ENCODE measurements around the gene CFAP68.

The CFAP68 gene

DNA sequence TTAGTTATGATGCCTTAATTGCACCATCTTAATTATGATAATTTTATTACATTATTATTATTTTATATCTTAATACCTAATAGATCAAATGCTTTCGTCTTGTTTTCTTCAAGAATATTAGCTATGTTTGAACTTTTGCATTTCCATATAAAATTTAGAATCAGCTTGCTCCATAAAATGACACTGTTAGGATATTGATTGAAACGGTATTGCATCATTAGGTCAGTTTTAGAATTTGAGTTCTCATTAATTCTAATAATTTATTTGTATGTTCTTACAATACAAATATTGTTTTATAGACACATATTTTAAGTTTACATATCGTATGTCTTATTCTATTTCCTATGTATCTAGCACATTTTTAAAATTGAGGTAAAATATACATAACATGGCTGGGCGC lies 6.7 kb downstream of the CFAP68 start:
- no peaks in the 10 kb centered on the region for H3K27me3 Mint-ChIP-seq (ENCODE audit: low read depth)
- no peaks in the 10 kb centered on the region for H3K9me3 Mint-ChIP-seq
- no peaks in the 10 kb centered on the region for H3K36me3 Mint-ChIP-seq (ENCODE audit: low read depth)
- no peaks in the 10 kb centered on the region for H3K4me1 Mint-ChIP-seq (ENCODE audit: low read depth)
- no peak overlapping the region for H3K4me3 Mint-ChIP-seq
- DNase-seq (ENCODE audit: low spot score) = no peak
- no peak overlapping the region for H3K27ac Mint-ChIP-seq

DNA sequence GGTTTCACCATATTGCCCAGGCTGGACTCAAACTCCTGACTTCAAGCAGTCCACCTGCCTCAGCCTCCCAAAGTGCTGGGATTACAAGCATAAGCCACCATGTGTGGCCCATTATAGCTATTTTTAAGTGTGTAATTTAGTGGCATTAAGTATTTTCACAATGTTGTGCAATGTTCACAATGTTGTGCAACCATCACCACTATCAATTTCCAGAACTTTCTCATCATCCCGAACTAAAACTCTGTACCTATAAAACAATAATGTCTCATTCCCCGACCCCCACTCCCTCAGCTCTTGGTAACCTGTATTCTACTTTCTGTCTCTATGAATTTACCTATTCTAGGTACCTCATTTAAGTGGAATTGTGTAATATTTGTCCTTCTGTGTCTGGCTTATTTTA lies 7.5 kb downstream of the CFAP68 start:
- Mint-ChIP-seq H3K27me3 (ENCODE audit: low read depth) (no peaks in the 10 kb centered on the region), H3K27ac (no peak overlapping the region), H3K4me3 (no peak overlapping the region), H3K36me3 (ENCODE audit: low read depth) (no peaks in the 10 kb centered on the region), H3K4me1 (ENCODE audit: low read depth) (no peaks in the 10 kb centered on the region), H3K9me3 (no peaks in the 10 kb centered on the region)
- DNase-seq (ENCODE audit: low spot score) = no peak

DNA sequence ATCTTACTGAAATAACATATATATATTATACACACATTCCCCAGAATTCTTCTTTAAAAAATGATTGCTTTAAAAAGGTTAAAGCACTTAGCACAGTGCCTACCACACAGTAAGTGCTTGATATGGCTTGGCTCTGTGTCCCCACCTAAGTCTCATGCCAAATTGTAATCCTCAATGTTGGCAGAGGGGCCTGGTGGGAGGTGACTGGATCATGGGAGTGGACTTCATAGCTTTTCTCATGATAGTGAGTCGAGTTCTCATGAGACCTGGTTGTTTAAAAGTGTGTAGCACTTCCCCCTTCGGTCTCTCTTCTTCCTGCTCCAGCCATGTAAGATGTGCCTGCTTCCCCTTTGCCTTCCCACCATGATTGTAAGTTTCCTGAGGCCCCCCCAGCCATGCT lies 26.1 kb downstream of the CFAP68 start:
- Mint-ChIP-seq H3K27me3 (ENCODE audit: low read depth) (peaks cover 28% of the 10 kb centered on the region), H3K27ac (no peak overlapping the region), H3K4me3 (no peak overlapping the region), H3K9me3 (no peaks in the 10 kb centered on the region), H3K36me3 (ENCODE audit: low read depth) (no peaks in the 10 kb centered on the region), H3K4me1 (ENCODE audit: low read depth) (no peaks in the 10 kb centered on the region)
- no peak for DNase-seq (ENCODE audit: low spot score)

DNA sequence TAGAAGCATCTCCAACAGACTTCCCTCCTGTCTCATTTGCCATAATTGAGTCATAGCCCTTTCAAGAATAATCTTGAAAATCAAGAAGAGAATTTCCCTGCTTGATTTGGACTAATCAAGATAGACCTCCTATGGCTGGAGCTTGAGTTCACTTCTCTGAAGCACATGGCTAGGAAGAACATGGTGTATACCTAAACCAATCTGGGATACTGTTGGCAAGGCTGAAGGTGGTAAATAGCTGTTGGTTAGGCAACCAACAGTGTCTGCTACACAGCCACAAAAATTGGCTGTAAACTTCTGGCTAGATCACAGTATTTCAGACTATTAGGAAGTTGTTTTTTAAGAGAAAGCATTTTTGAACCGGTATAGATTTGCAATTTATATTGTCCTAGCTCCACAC lies 27.3 kb downstream of the CFAP68 start:
- no peak overlapping the region for H3K27ac Mint-ChIP-seq
- H3K27me3 Mint-ChIP-seq (ENCODE audit: low read depth) = peaks cover 40% of the 10 kb centered on the region
- H3K4me1 Mint-ChIP-seq (ENCODE audit: low read depth) = no peaks in the 10 kb centered on the region
- no peak overlapping the region for H3K4me3 Mint-ChIP-seq
- DNase-seq (ENCODE audit: low spot score) = no peak
- no peaks in the 10 kb centered on the region for H3K9me3 Mint-ChIP-seq
- no peaks in the 10 kb centered on the region for H3K36me3 Mint-ChIP-seq (ENCODE audit: low read depth)

DNA sequence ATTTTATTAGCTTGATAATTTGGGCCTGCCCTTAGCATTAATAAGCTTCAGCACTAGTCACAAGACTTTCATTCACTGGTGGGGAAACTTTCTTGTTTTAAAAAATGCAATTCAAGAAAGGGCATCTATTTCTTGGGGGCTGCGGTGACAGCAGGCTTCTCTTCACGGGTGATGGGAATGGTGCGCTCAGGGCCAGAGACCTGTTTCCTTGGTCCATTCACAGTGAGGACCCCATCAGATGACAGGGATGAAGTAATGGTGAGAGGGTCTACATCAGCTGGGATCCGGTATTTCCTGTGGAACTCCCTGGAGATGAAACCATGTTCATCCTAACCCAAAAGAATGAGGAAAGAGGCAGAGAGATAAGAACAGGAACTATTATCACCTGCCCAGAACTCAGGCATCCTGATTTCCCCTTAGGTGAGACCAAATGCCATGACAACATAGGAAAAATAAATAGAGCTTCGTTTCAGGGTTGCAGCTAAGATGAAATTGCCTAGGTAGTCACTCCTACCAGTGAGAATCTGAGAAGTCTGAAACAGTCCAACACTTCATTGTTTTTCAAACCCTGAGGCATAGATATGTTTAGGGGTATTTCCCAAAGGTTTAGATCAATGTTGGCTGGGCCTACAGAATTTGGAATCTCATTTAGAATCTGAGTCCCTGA lies 29.4 kb downstream of the CFAP68 start:
- no peaks in the 10 kb centered on the region for H3K4me1 Mint-ChIP-seq (ENCODE audit: low read depth)
- no peaks in the 10 kb centered on the region for H3K36me3 Mint-ChIP-seq (ENCODE audit: low read depth)
- DNase-seq (ENCODE audit: low spot score) = no peak
- H3K27ac Mint-ChIP-seq = no peak overlapping the region
- H3K27me3 Mint-ChIP-seq (ENCODE audit: low read depth) = peaks cover 46% of the 10 kb centered on the region
- H3K9me3 Mint-ChIP-seq = no peaks in the 10 kb centered on the region
- no peak overlapping the region for H3K4me3 Mint-ChIP-seq

DNA sequence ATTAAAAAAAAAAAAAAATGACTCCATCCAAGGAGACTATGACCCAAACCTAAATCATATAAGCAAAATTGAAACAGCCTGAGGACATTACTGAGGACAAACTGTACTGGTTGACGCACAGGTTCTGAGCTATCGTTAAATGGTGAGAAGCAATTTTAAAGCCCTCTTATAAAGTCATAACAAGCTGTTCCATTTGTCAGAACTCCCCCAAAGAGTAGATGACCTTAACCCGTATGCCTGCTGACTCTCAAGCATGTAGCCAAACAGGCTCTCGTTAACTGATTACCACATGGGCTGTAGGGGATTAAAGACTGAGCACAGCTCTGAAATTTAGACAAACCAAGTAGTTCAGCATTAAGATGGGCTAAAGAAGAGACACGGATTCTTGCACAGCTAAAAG lies 30.0 kb downstream of the CFAP68 start:
- Mint-ChIP-seq H3K27me3 (ENCODE audit: low read depth) (peaks cover 49% of the 10 kb centered on the region), H3K27ac (no peak overlapping the region)

DNA sequence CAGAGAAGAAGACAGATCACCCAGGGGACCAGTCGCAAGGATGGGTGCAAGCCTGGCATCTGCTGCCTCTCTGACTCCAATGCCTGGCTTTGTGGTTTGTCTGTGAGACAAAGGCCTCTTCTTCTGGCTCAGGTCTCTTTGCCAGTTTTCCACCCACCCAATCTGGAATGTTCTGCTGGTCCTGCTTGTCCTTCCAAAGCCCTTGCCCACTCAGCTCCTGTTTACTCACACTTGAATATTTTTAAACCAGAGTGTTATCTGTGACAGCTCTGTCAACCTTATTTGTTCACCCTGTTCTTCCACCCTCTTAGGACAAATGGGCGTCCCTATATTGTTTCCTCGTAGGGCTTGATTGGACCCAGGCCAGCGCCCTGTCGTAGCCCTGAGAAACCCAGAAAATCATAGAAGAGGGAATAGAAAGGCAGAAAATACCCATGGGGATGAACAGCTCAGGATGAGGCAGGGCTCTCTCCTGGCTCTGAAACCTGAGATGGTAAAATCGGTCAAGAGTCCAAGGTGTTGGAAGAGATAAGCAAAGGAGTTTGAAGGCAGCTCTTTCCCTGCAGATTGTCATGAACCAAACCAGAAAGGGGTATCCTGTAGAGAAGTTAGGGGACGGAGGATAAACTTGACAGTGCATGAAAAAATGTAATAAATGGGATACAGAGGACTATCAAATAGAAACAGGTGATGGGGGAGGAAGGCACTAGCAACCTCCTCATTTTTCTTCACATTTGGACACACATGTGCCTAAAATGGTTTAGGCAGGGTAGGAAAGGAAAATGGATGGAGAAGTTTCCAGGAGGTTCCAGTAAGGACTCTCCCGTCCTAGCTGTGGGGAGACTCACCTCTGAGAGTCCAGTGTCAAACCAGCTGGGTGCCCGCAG lies 31.6 kb downstream of the CFAP68 start:
- H3K27me3 Mint-ChIP-seq (ENCODE audit: low read depth) = peaks cover 55% of the 10 kb centered on the region

More for the DNA sequence above, 30.0 kb downstream of the CFAP68 start:
- Mint-ChIP-seq H3K4me3 (no peak overlapping the region), H3K36me3 (ENCODE audit: low read depth) (no peaks in the 10 kb centered on the region), H3K9me3 (no peaks in the 10 kb centered on the region), H3K4me1 (ENCODE audit: low read depth) (no peaks in the 10 kb centered on the region)
- DNase-seq (ENCODE audit: low spot score) = no peak

DNA sequence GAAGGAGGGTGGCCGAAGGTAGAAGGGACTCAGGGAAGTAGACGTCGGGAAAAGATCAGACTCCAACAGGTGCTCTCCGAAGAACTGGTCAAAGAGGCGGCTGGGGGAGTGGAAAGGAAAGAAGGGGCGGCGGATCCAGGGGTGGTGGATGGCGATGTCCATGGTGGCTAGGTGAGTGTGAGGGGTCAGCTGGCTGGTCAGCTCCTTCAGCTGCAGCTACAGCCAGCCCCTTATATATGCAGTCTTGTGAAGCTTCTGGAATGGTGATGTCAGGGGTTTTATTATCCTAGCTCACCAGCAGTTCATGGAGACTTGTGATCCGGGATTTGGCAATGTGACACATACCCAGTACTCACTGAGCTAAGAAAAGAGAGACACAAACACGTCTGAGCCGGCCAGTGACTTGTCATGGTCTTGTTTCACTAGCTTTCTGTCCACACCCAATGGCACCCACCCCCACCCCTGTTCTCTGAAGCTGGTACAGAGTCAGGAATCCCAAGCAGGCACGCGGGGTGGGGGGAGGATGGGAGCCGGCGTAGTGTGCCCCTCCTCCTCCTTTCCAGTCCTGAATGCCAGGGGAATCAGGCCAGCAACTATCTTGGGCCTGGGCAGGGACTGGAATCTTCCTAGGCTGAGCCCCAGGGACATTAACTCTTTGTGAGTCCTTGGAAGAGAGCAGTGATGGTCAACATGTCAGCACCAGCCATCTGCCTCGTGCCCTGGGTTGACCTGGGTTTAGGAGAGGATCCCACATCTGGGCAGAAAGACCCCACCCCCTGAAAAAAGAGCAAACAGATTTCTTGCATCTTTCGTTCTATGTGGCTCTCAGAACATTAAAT lies 32.4 kb downstream of the CFAP68 start, which contains the start of gene CRYAB:
Gene CRYAB, minus strand, starts transcription at position 208 of the 839 bp plus-strand sequence. Its CDS starts 46 bp downstream, at position 162.
- Mint-ChIP-seq H3K4me1 (ENCODE audit: low read depth) (no peaks in the 10 kb centered on the region), H3K27me3 (ENCODE audit: low read depth) (peaks cover 63% of the 10 kb centered on the region), H3K36me3 (ENCODE audit: low read depth) (no peaks in the 10 kb centered on the region), H3K4me3 (no peak within 1 kb of the TSS), H3K9me3 (no peaks in the 10 kb centered on the region), H3K27ac (no peak within 1 kb of the TSS)
- DNase-seq (ENCODE audit: low spot score) = no peak

More for the DNA sequence above, 31.6 kb downstream of the CFAP68 start:
- H3K4me3 Mint-ChIP-seq = no peak overlapping the region
- H3K36me3 Mint-ChIP-seq (ENCODE audit: low read depth) = no peaks in the 10 kb centered on the region
- no peak for DNase-seq (ENCODE audit: low spot score)
- H3K9me3 Mint-ChIP-seq = no peaks in the 10 kb centered on the region
- no peak overlapping the region for H3K27ac Mint-ChIP-seq
- H3K4me1 Mint-ChIP-seq (ENCODE audit: low read depth) = no peaks in the 10 kb centered on the region

DNA sequence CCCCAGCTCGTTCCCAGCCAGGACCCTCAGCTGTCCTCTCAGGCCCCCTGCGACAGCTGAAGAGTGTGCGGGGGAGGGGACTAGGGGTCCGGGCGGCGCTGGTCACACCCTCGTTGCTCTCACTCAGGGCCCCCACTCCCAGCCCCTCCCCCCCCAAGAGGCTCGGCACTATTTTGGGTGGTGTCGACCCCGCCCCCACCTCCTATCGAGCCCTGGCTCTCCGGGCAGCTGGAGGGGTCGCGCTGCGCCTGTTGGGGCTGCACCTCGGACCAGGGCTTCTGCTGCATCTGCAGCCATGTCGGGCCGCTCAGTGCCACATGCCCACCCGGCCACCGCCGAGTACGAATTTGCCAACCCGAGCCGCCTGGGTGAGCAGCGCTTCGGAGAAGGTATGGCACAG lies 33.2 kb downstream of the CFAP68 start, which contains the start of gene HSPB2:
Gene HSPB2, plus strand, starts transcription at position 200 of the 400 bp plus-strand sequence. Its CDS starts 96 bp downstream, at position 296.
- no peak for DNase-seq (ENCODE audit: low spot score)
- Mint-ChIP-seq H3K36me3 (ENCODE audit: low read depth) (no peaks in the 10 kb centered on the region), H3K27ac (no peak within 1 kb of the TSS), H3K4me3 (no peak within 1 kb of the TSS), H3K27me3 (ENCODE audit: low read depth) (peaks cover 66% of the 10 kb centered on the region), H3K4me1 (ENCODE audit: low read depth) (no peaks in the 10 kb centered on the region), H3K9me3 (no peaks in the 10 kb centered on the region)

DNA sequence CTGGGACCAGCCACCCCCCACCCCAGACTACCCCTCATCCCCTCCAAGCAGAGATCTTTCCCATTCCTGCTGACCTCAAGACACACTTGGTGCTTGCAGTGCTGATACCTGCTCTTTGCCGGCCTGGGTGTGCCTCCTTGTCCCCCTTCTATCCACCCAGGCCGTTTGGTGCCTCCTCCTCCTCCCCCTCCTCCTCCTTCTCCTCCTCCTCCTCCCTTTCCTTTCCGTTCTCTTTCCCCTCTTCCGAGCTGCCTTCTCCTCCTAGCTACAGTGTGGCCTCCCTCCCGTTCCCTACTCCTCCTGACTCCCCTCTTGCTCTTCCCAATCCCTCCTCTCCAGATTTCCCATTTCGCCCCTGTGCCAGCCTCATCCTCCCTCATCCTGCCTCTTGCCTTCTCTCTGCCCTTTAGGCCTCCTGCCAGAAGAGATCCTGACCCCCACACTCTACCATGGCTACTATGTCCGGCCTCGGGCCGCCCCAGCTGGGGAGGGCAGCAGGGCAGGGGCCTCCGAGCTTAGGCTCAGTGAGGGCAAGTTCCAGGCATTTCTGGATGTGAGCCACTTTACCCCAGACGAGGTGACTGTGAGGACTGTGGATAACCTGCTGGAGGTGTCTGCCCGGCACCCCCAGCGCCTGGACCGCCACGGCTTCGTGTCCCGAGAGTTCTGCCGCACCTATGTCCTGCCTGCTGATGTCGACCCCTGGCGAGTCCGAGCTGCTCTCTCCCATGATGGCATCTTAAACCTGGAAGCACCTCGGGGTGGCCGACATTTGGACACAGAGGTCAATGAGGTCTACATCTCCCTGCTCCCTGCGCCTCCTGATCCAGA lies 33.9 kb downstream of the CFAP68 start:
- Mint-ChIP-seq H3K4me1 (ENCODE audit: low read depth) (no peaks in the 10 kb centered on the region), H3K27me3 (ENCODE audit: low read depth) (peaks cover 66% of the 10 kb centered on the region), H3K27ac (no peak overlapping the region), H3K9me3 (no peaks in the 10 kb centered on the region), H3K4me3 (no peak overlapping the region), H3K36me3 (ENCODE audit: low read depth) (no peaks in the 10 kb centered on the region)
- no peak for DNase-seq (ENCODE audit: low spot score)

DNA sequence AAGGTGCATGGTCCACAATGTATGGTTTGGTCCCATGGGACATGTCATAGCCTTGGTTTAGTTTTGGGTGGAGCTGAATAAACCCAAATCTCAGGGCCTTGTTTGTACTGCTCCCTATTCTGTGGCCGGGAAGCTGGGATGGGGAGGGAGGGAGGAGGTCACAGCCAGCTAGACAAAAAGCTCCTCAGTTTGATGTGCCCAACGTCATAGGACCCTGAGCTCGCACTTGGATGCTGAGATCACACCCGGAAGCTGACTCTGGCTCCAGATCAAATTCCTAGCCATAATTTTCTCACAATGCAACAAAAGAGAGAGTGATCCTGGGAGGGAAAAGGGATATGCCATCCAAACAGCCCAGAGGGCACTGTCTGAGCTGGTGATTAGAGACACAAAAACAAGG lies 34.7 kb downstream of the CFAP68 start:
- no peaks in the 10 kb centered on the region for H3K36me3 Mint-ChIP-seq (ENCODE audit: low read depth)
- H3K4me1 Mint-ChIP-seq (ENCODE audit: low read depth) = no peaks in the 10 kb centered on the region
- DNase-seq (ENCODE audit: low spot score) = no peak
- H3K4me3 Mint-ChIP-seq = no peak overlapping the region
- H3K27me3 Mint-ChIP-seq (ENCODE audit: low read depth) = peaks cover 61% of the 10 kb centered on the region
- H3K9me3 Mint-ChIP-seq = no peaks in the 10 kb centered on the region
- H3K27ac Mint-ChIP-seq = no peak overlapping the region

DNA sequence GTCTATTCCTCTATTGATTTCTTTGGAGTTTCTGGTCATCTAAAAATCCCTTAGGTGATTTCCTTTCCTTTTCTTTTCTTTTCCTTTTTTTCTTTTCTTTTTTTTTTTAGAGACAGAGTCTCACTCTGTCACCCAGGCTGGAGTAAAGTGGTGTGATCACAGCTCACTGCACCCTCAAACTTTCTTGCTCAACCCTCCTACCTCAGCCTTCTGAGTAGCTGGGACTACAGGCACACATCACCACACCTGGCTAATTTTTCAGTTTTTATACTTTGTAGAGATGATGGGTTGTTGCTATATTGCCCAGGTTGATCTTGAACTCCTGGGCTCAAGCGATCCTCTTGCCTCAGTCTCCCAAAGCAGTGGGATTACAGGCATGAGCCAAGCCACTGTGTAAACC lies 37.4 kb downstream of the CFAP68 start:
- Mint-ChIP-seq H3K9me3 (no peaks in the 10 kb centered on the region), H3K27ac (no peak overlapping the region), H3K4me3 (no peak overlapping the region), H3K36me3 (ENCODE audit: low read depth) (no peaks in the 10 kb centered on the region), H3K4me1 (ENCODE audit: low read depth) (no peaks in the 10 kb centered on the region), H3K27me3 (ENCODE audit: low read depth) (peaks cover 53% of the 10 kb centered on the region)
- DNase-seq (ENCODE audit: low spot score) = no peak

DNA sequence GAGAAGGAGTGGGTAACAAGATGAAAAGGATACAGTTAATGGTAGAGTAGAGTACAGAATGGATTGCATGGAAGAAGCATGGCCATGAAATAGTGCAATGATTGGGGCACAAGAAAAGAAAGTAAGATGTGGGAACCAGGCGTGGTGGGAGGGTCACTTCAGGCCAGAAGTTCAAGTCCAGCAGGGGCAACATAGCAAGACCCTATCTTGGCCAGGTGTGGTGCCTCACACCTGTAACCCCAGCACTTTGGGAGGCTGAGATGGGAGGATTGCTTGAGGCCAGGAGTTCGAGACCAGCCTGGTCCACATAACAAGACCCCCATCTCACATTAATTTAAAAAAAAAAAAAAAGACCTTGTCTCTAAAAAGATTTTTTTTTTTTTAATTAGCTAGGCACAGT lies 38.0 kb downstream of the CFAP68 start:
- no peak for DNase-seq (ENCODE audit: low spot score)
- Mint-ChIP-seq H3K27me3 (ENCODE audit: low read depth) (peaks cover 51% of the 10 kb centered on the region), H3K27ac (no peak overlapping the region), H3K9me3 (no peaks in the 10 kb centered on the region), H3K4me3 (no peak overlapping the region), H3K36me3 (ENCODE audit: low read depth) (no peaks in the 10 kb centered on the region), H3K4me1 (ENCODE audit: low read depth) (no peaks in the 10 kb centered on the region)
